Measurements from ENCODE around the gene ST3GAL4.
"Not testable (repeated sequence)": the region's sequence is repeated elsewhere in the genome, so short reads cannot be mapped to it uniquely, and the experiment has no call there.

DNA sequence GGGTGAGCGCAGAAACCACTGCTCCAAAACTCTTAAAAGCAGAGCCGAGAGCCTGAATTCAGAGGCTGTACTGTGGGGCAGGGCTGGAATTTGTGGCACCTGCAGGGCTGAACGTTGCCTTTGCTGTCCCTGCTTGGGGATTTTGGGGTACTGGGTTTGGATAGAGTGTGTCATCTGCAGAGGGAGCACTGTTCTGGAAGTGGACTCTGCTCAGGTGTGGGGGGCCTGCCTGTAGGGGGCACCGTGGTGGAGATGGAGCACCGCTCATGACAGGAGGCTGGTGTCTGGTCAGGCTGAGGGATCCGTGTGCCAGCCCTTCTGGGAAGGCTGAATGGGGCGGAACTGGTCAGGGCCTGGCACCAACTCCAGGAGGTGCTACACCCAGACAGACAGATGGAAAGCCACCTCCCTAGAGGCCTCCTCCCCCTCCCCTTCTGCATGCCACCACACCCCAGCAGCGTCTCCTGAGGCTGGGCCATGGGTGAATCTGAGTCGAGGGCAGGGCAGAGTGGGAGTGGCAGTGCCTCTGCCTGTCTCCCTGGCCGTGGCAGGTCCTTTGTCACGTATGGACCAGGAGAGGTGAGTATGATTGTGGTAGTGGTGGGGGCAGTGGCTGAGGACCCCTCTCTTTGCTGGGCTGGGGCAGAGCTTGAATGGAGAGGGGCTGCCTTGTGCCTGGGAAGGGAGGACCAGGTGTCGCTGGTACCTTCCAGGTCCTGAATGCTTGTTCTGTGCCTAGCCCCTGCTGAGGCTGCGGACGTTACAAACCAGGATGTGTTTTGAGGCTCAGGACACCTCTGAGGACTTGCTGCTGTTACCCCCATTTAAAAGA lies 11.6 kb downstream of the ST3GAL4 start:
- TF ChIP-seq NFRKB (IDR thresholded peaks at IDR 0.05; ENCODE audit: low read depth); SLC30A9 (CRISPR knock-in tag; IDR thresholded peaks at IDR 0.05): not testable (repeated sequence)

All from K562 (cell line).